ENCODE measurements around the gene BMP6.

Gene BMP6

DNA sequence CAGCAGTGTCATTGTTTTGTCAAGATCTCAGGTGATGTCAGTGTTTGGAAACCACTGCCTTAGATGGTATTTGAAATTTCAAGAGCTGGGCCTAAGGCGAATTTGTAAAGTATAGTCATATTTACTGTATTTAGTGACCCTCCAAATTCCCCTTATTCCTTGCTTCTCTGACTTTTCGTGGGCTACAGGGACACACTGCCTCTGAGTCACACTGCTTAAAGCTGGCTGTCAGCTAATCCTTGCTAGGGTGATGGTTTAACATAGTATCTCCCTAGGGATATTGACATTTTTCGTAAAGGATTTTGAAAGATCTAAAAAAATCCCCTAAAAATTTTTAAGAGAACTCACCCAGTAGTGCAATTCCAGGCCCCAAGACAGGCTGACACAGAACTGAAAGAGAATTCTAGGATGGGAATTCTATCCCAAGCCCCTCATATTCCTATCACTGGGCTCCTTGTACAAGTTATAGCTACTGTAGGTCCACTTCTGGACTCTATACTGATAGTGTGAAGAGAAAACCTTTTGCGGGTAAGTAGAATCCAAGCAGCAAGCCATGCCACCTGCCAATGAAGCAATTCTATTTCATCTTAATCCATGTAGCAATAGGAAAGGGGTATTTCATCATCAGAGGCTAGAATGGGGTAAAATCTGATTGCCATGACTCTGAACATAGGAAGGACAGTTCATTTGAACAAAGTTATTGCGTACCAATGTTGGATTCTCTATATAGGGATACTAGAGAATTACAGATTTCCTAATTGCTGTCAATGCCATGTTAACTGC, 4.3 kb downstream of the BMP6 start:
- TF ChIP-seq CTCF (conservative IDR thresholded peaks at IDR 0.05; ENCODE audit: control insufficient read depth, insufficient read depth, low read depth, low read length), result no peak
- no peak for DNase-seq (ENCODE audit: low read depth)

DNA sequence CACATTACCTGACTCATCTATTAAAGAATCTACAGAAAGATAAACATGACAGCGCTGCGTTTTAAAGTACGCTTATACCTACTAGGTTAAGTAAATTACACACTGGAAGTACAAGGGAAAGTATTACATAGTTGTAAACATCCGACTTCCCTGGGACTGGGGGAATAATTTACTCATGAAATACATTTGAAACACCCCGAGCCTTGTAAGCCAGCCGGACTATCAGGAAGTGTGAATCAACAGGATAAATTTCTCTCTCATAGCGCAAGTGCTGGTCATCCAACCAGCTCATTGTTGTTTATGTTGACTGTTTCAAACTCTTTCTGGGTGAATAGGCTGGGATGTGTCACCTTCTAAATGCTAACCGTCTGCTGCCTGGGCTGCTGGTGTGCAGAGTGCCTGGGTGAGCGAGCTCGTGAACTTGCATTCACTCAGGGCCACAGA, 4.9 kb downstream of the BMP6 start:
- no peak for TF ChIP-seq CTCF (conservative IDR thresholded peaks at IDR 0.05; ENCODE audit: control insufficient read depth, insufficient read depth, low read depth, low read length)
- DNase-seq (ENCODE audit: low read depth), result peak; percentile 90
- no peak overlapping the region for H3K4me3 ChIP-seq (ENCODE audit: control insufficient read depth, low read depth, low read length)

More for the DNA sequence above, 4.3 kb downstream of the BMP6 start:
- H3K4me3 ChIP-seq (ENCODE audit: control insufficient read depth, low read depth, low read length), result no peak overlapping the region

DNA sequence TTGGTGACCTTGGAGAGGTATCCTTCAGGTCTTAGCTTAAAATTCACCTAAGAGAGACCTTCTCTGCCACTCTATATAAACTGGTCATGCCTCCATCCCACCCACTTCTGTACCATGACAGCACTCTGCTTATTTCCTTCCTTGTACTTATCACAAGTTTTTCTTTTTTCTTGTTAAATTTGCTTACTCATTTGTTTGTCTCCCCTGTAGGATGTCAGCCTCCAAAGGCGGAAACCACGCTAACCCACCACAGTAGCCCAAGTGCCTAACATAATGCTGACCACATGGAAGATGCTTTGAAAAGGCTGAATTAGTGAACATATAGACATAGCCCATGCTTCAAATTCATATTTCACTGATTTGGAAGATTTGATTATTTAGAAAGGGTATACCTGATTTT, 5.4 kb downstream of the BMP6 start:
- no peak for DNase-seq (ENCODE audit: low read depth)
- H3K4me3 ChIP-seq (ENCODE audit: control insufficient read depth, low read depth, low read length), result no peak overlapping the region
- no peak for TF ChIP-seq CTCF (conservative IDR thresholded peaks at IDR 0.05; ENCODE audit: control insufficient read depth, insufficient read depth, low read depth, low read length)

GRCh38 chr6:7732228-7732627, 6.3 kb downstream of the BMP6 start:
- H3K4me3 ChIP-seq (ENCODE audit: control insufficient read depth, low read depth, low read length), result no peak overlapping the region
- no peak for DNase-seq (ENCODE audit: low read depth)
- TF ChIP-seq CTCF (conservative IDR thresholded peaks at IDR 0.05; ENCODE audit: control insufficient read depth, insufficient read depth, low read depth, low read length), result no peak

- TF ChIP-seq CTCF (conservative IDR thresholded peaks at IDR 0.05; ENCODE audit: control insufficient read depth, insufficient read depth, low read depth, low read length), result no peak
- no peak overlapping the region for H3K4me3 ChIP-seq (ENCODE audit: control insufficient read depth, low read depth, low read length)
- DNase-seq (ENCODE audit: low read depth), result no peak
Measured at GRCh38 chr6:7734707-7735383, 8.9 kb downstream of the BMP6 start.

- no peak overlapping the region for H3K4me3 ChIP-seq (ENCODE audit: control insufficient read depth, low read depth, low read length)
- DNase-seq (ENCODE audit: low read depth), result no peak
- no peak for TF ChIP-seq CTCF (conservative IDR thresholded peaks at IDR 0.05; ENCODE audit: control insufficient read depth, insufficient read depth, low read depth, low read length)
Measured at GRCh38 chr6:7737106-7737505, 11.2 kb downstream of the BMP6 start.

Data from fibroblast of mammary gland (primary cell).